Measurements from ENCODE around the gene NCF4. TPM values are rescaled to one million over a fixed set of nuclear protein-coding genes. Genes with fewer than 3 reads are reported as not detected.
A peak's percentile ranks its signal among the peaks of the same experiment; 100 is the strongest.

NCF4 gene
- total and polyA plus RNA-seq, 9 of the 15 experiments (the other 6 are each of a cell fraction or from before 2014, with no cell fraction given), result 0.04 to 0.95 (median 0.33) TPM

- H3K9me3 ChIP-seq (replicated peaks; ENCODE audit: control insufficient read depth, insufficient read depth, low read depth, low read length), result no peaks in the 10 kb centered on the region
- FAIRE-seq, result no peak
- H2AFZ ChIP-seq (ENCODE audit: low read depth, low read length), result peak overlapping the region; percentile 81
- ChIA-PET CTCF (ENCODE audit: low intra/inter-chr PET ratio) (no interaction called here), POLR2A (interaction anchor here (0.6 kb wide), 1 partner anchor 322 kb away, joined by 3 read pairs; no protein-coding TSS in a partner anchor)
- H4K20me1 ChIP-seq (replicated peaks; ENCODE audit: control insufficient read depth, insufficient read depth, low read length), result no peaks in the 10 kb centered on the region; the same call in 1 of the 2 replicates
- no peaks in the 10 kb centered on the region for H3K36me3 ChIP-seq (ENCODE audit: control insufficient read depth, insufficient read depth, low read length)
- H3K9me1 ChIP-seq (ENCODE audit: control insufficient read depth, insufficient read depth, low read length), result no peaks in the 10 kb centered on the region
- WGBS (ENCODE audit: insufficient coverage, low coverage, missing lambda C conversion rate), result 38% methylated on average over 6 of the region's 16 CpGs
- H3K27me3 ChIP-seq (ENCODE audit: control insufficient read depth in 2 of 2, insufficient read depth in 2 of 2, low read length in 2 of 2), result peaks cover 0 to 24% of the 10 kb centered on the region in 2 experiments; a peak in 2 of 5 replicates
- in situ Hi-C loops (cut with MboI), result no loop called here
- no TSS peak for BruUV-seq (replicated peaks)
- peak; percentile 85 for ATAC-seq
- no peak overlapping the region for H3K9ac ChIP-seq (ENCODE audit: insufficient read depth in 1 of 2, low read depth in 2 of 2, low read length in 2 of 2)
- no peak overlapping the region for H3K27ac ChIP-seq (ENCODE audit: extremely low read depth, low read depth, low read length)
- peaks cover 0 to 6% of the 10 kb centered on the region in 2 experiments; a peak in 3 of 5 replicates for H3K4me1 ChIP-seq (replicated peaks in 1 of 2; ENCODE audit: control insufficient read depth in 2 of 2, insufficient read depth in 2 of 2, low read length in 2 of 2)
- no peak overlapping the region for H3K4me3 ChIP-seq
- no peak overlapping the region for H3K4me2 ChIP-seq (ENCODE audit: insufficient read depth, low read length)
- no peaks in the 10 kb centered on the region for H3K79me2 ChIP-seq (ENCODE audit: control insufficient read depth, insufficient read depth, low read length)
- DNase-seq (ENCODE audit: extremely low read depth in 1 of 4, low spot score in 3 of 4), result peak; percentile 57 to 76 (median 68)
- intact Hi-C loops (cut with micrococcal nuclease), result loop anchor here (2.0 kb wide), 1 partner anchor 71 kb away; no protein-coding TSS in a partner anchor
- TF ChIP-seq RFX5 (IDR thresholded peaks at IDR 0.05; ENCODE audit: low read depth, low read length), result no peak
- peak; percentile 19; the same call in 1 of the 2 replicates for TF ChIP-seq CXXC5 (CRISPR knock-in tag; IDR thresholded peaks at IDR 0.05)
- no peak for TF ChIP-seq ZNF584 (CRISPR knock-in tag; IDR thresholded peaks at IDR 0.05; ENCODE audit: low read depth)
- no peak for TF ChIP-seq AFF1 (IDR thresholded peaks at IDR 0.05; ENCODE audit: low read depth in 1 of 2, partially characterized antibody in 2 of 2)
- TF ChIP-seq JUN (IDR thresholded peaks at IDR 0.05; ENCODE audit: borderline replicate concordance, low read depth, low read length), result no peak
- no peak for TF ChIP-seq JUN (CRISPR knock-in tag; IDR thresholded peaks at IDR 0.05; ENCODE audit: borderline replicate concordance)
- TF ChIP-seq SMAD4 (CRISPR knock-in tag; conservative IDR thresholded peaks at IDR 0.05), result 0 out of 2 replicates have a peak, but pooled peaks have one; percentile 21
- TF ChIP-seq KDM5B (IDR thresholded peaks at IDR 0.05; ENCODE audit: insufficient replicate concordance, low read depth, low read length), result no peak
- no peak for TF ChIP-seq PPARD (CRISPR knock-in tag; IDR thresholded peaks at IDR 0.05)
- TF ChIP-seq KLF13 (tag; IDR thresholded peaks at IDR 0.05; ENCODE audit: borderline replicate concordance, low read depth), result no peak
- TF ChIP-seq CTCFL (IDR thresholded peaks at IDR 0.05; ENCODE audit: borderline replicate concordance, insufficient read depth, low read depth, low read length, poor library complexity, severe bottlenecking), result peak; percentile 68
- TF ChIP-seq RCOR1 (IDR thresholded peaks at IDR 0.05; ENCODE audit: borderline replicate concordance in 1 of 2, low read depth in 2 of 2, low read length in 2 of 2), result peak in 1 of 2 experiments; percentile 34; a peak in 1 of 4 replicates
- no peak for TF ChIP-seq ZNF79 (CRISPR knock-in tag; IDR thresholded peaks at IDR 0.05; ENCODE audit: low read depth)
- TF ChIP-seq MYNN (IDR thresholded peaks at IDR 0.05), result no peak
- TF ChIP-seq MYNN (CRISPR knock-in tag; IDR thresholded peaks at IDR 0.05), result no peak
Measured at GRCh38 chr22:36853407-36854099, 7.3 kb upstream of the NCF4 start.

Data from K562 (cell line).